Thyroid gland (tissue), 4 donors: ENCODE measurements around the gene KLHL8. TPM values are rescaled to one million over a fixed set of nuclear protein-coding genes. Genes with fewer than 3 reads are reported as not detected.
A peak's percentile ranks its signal among the peaks of the same experiment; 100 is the strongest.

Experiments used
- DNase-seq, 2 donors: peaks; one replicate each; pipeline ENCODE4 v3.0.0-alpha.2; 2019
- H3K27ac ChIP-seq, 3 donors: fragments of 200-600 bp; sonication (generic); 1 replicate in 2 of 3; 2 replicates in 1 of 3; pipeline ENCODE4 v1.5.1; 2016 to 2019; ENCODE audit warnings: mild to moderate bottlenecking in 1 of 3, moderate library complexity in 1 of 3
- H3K27me3 ChIP-seq: fragments of 200-600 bp; sonication (generic); one replicate; pipeline ENCODE4 v1.5.1; 2019
- H3K36me3 ChIP-seq, 2 donors: fragments of 200-600 bp; sonication (generic); one replicate each; pipeline ENCODE4 v1.5.1; 2016 to 2019
- H3K4me1 ChIP-seq, 2 donors: fragments of 200-600 bp; sonication (generic); one replicate each; pipeline ENCODE4 v1.5.1; 2017 to 2019
- H3K4me3 ChIP-seq, 3 donors: fragments of 200-600 bp; sonication (generic); replicated peaks in 1 of 3; 1 replicate in 2 of 3; 2 replicates in 1 of 3; pipeline ENCODE4 v1.5.1; 2016; ENCODE audit warnings: mild to moderate bottlenecking in 1 of 3
- H3K9me3 ChIP-seq: fragments of 200-600 bp; sonication (generic); one replicate; pipeline ENCODE4 v1.5.1; 2017
- POLR2A ChIP-seq, 2 donors: fragments of 450-650 bp; IDR thresholded peaks; one replicate each; pipeline ENCODE4 v1.6.1; 2017; ENCODE audit warnings: antibody characterized with exemption in 2 of 2, mild to moderate bottlenecking in 2 of 2, moderate library complexity in 1 of 2
- WGBS, 2 donors: methylation state at CpG; one replicate each; pipeline ENCODE4 v1.1.5; 2017; 5-methylcytosine and 5-hydroxymethylcytosine counted together
- intact Hi-C: fragments of 100-400 bp; cut with DNase I; formaldehyde crosslinking; loops from one replicate; pipeline ENCODE4 v1.15.1; 2023
- total RNA-seq, 4 donors: library from RNA; depleted of rRNA; stranded (reverse); fragments of >200 nt; gene quantifications; one replicate each; pipeline ENCODE4 v1.2.3, GENCODE V29; 2016
- TF ChIP-seq, protein P1 (sequence below), 6 experiments: fragments of 200-600 bp in 3 of 6; fragments of 450-650 bp in 3 of 6; sonication (generic) in 3 of 6; IDR thresholded peaks; one replicate each; pipeline ENCODE4 v1.5.1; 2016 to 2019; ENCODE audit warnings: antibody characterized with exemption in 6 of 6, mild to moderate bottlenecking in 2 of 6, inconsistent platforms in 1 of 6, moderate library complexity in 1 of 6

Gene KLHL8
- total RNA-seq, 4 donors from 2014 or later, result 24.1 to 32.8 (median 27.9) TPM

DNA sequence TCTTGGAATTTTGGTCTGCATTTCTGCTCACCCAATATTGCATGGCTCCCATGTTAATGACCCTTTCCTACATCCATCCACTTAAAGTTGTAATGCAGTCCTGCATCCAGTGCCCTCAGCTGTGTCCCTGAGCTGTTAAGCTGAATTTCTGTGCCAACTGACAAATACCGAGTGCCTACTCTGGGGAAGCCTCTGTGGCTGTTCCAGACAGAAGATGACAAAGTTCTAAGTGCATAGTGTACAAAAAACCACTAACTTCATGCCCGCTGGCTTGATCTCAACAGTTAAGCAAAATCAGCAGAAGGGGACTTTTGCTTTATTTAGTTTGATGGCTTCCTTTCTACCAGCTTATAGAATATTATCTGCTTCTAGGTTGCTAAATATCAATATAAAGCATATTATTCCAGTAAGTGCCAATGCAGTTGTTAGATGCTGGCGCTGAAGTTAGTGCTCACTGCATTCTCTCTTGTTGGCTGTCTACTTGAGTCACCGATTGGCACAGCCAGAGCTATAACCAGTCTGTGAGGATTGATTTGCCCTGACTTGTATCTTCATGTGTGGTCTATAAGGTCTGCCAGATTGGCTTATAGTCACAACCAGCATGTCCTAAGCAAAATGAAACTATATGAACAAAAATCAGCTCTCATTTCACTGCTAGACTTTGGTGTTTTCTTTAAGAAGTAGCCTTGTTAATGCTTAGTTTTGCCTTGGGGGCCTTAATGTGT is 98.9 kb downstream of the KLHL8 start:
- DNase-seq, result peak; percentile 68 to 73
- H3K27me3 ChIP-seq, result no peaks in the 10 kb centered on the region
- peaks cover 89 to 95% of the 10 kb centered on the region in 2 donors for H3K4me1 ChIP-seq
- no peak overlapping the region for H3K4me3 ChIP-seq
- TF ChIP-seq, protein P1, sequence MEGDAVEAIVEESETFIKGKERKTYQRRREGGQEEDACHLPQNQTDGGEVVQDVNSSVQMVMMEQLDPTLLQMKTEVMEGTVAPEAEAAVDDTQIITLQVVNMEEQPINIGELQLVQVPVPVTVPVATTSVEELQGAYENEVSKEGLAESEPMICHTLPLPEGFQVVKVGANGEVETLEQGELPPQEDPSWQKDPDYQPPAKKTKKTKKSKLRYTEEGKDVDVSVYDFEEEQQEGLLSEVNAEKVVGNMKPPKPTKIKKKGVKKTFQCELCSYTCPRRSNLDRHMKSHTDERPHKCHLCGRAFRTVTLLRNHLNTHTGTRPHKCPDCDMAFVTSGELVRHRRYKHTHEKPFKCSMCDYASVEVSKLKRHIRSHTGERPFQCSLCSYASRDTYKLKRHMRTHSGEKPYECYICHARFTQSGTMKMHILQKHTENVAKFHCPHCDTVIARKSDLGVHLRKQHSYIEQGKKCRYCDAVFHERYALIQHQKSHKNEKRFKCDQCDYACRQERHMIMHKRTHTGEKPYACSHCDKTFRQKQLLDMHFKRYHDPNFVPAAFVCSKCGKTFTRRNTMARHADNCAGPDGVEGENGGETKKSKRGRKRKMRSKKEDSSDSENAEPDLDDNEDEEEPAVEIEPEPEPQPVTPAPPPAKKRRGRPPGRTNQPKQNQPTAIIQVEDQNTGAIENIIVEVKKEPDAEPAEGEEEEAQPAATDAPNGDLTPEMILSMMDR (IDR thresholded peaks at IDR 0.05), result no peak
- intact Hi-C loops, result no loop called here
- WGBS, 2 donors, result 37 to 44% methylated on average over 4 of the region's 4 CpGs
- H3K9me3 ChIP-seq, result no peaks in the 10 kb centered on the region
- H3K27ac ChIP-seq, result peak overlapping the region; percentile 87 to 96 (median 90)
- H3K36me3 ChIP-seq, result peaks cover 13 to 21% of the 10 kb centered on the region in 2 donors

DNA sequence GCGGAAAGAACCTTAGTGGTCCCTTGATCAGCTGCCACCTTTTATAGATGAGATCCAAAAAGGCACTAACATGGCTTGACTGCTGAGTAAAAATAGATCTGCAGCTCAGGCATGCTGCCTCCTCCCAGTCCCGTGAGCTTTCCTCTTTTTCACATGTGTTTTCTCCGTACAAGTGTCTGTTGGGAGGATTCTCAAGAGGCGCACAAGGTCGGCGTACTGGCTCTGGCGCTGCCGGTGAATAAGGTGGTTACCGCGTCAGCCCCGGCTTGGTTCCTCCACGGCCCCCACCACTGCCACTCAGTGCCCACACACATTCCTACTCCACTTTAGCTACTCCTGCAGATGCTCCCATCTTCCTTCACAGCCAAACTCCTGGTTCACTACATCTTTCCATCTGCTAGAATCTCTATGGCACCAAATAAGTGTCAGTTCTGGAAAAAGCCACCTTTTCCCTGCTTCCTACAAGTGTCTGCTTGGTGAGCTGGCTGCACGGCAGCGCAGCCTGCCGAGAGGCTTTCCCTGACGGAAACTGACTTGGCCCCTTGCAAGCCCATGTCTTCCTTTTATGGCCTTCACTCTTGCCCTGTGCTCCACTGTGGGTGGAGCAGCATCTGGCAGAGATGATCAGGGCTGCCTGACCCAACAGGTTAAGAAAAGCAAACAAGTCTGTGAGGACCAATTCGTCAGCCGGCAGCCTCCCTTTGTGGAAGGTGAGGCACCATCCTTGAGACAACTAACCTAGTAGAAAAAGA is 99.8 kb downstream of the KLHL8 start:
- peak in 1 of 2 donors; percentile 23 for TF ChIP-seq POLR2A (IDR thresholded peaks at IDR 0.05)
- TF ChIP-seq, protein P1 (IDR thresholded peaks at IDR 0.05), result no peak
- intact Hi-C loops, result no loop called here
- no peak overlapping the region for H3K4me3 ChIP-seq
- peak; percentile 77 to 83 for DNase-seq
- peak overlapping the region; percentile 87 to 96 (median 90) for H3K27ac ChIP-seq
- no peaks in the 10 kb centered on the region for H3K9me3 ChIP-seq
- H3K4me1 ChIP-seq, result peaks cover 90 to 96% of the 10 kb centered on the region in 2 donors
- peaks cover 12 to 19% of the 10 kb centered on the region in 2 donors for H3K36me3 ChIP-seq
- 52 to 59% methylated on average over 18 of the region's 18 CpGs for WGBS, 2 donors
- H3K27me3 ChIP-seq, result no peaks in the 10 kb centered on the region

DNA sequence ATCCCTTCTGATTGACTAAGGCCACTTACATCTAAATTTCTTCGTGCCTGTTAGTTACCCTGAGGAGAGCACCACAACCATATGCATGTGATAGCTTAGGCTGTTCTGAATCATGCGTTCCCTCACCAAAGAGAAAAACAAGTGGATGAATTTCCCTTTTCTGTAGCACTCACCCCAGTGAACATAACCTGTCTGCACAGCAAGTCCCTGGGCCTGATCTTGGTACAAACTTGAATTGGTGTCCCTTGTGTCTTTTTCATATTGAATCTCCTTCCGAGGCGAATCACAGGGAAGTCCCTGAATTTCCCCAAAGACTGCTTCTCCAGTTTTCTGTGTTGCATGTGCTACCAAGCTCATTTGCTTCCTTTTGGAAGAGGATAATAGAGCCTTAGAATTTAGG is 100.4 kb downstream of the KLHL8 start:
- WGBS, 2 donors, result 85 to 89% methylated on average over 4 of the region's 4 CpGs
- Histone ChIP-seq H3K27ac (peak overlapping the region; percentile 87 to 96 (median 90)), H3K9me3 (no peaks in the 10 kb centered on the region), H3K36me3 (peaks cover 13 to 20% of the 10 kb centered on the region in 2 donors), H3K4me3 (no peak overlapping the region), H3K4me1 (peaks cover 85 to 96% of the 10 kb centered on the region in 2 donors), H3K27me3 (no peaks in the 10 kb centered on the region)
- TF ChIP-seq POLR2A (IDR thresholded peaks at IDR 0.05), result no peak
- TF ChIP-seq, protein P1 (IDR thresholded peaks at IDR 0.05), result no peak
- DNase-seq, result no peak
- intact Hi-C loops, result no loop called here

DNA sequence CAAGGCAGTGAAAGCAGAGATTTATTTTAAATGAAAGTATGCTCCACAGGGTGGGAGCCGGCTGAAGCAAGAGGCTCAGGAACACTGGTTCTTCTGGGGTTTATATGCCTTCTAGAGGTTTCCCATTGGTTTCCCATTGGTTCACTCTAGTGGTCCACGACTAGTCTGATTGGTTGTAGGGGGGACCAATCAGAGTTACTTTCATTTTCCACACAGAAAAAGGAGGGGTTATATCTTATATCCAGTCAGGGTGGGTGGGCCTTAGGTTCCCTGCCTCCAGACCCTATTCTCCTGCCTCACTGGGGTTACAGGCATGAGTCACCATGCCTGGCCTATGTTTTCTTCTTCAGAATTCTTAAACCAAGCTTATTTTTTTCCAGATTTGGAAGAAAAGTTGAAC is 101.6 kb downstream of the KLHL8 start:
- Histone ChIP-seq H3K9me3 (no peaks in the 10 kb centered on the region), H3K36me3 (peaks cover 19 to 28% of the 10 kb centered on the region in 2 donors), H3K4me3 (no peak overlapping the region), H3K27ac (peak overlapping the region; percentile 87 to 96 (median 90)), H3K27me3 (no peaks in the 10 kb centered on the region), H3K4me1 (peaks cover 73 to 91% of the 10 kb centered on the region in 2 donors)
- no peak for DNase-seq
- TF ChIP-seq, protein P1 (IDR thresholded peaks at IDR 0.05), result no peak
- TF ChIP-seq POLR2A (IDR thresholded peaks at IDR 0.05), result no peak
- WGBS, 2 donors, result 91 to 97% methylated on average over 2 of the region's 2 CpGs
- intact Hi-C loops, result no loop called here

DNA sequence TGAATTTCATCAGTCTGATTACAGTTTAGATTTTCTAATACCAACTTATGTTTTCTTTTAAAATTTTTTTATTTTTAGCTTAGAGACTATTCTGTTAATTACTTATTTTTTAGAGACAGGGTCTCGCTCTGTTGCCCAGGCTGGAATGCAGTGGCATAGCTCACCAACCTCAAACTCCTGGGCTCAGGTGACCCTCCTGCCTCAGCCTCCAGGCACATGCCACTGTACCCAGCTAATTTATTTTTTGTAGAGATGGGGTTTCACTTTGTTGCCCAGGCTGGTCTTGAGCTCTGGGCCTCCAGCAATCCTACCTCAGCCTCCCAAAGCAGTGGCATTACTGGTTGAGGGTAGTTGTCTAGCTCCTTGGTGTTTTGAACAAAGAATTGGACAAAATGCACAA is 102.0 kb downstream of the KLHL8 start:
- peaks cover 69 to 87% of the 10 kb centered on the region in 2 donors for H3K4me1 ChIP-seq
- H3K36me3 ChIP-seq, result peaks cover 19 to 28% of the 10 kb centered on the region in 2 donors
- H3K4me3 ChIP-seq, result no peak overlapping the region
- WGBS, 2 donors, result 90 to 97% methylated on average over 1 of the region's 1 CpG
- H3K27me3 ChIP-seq, result no peaks in the 10 kb centered on the region
- intact Hi-C loops, result no loop called here
- peak in 1 of 2 donors; percentile 35 for DNase-seq
- peak overlapping the region; percentile 87 to 96 (median 90) for H3K27ac ChIP-seq
- H3K9me3 ChIP-seq, result no peaks in the 10 kb centered on the region
- TF ChIP-seq, protein P1 (IDR thresholded peaks at IDR 0.05), result no peak
- no peak for TF ChIP-seq POLR2A (IDR thresholded peaks at IDR 0.05)
